DND-41 (cell line): ENCODE results near the gene SUSD6.

Source experiments
- ATAC-seq: fragments of 200-7000 bp; cut with Tn5 transposase; 3 replicates; pipeline ENCODE4 v1.9.1; 2021; ENCODE audit warnings: low read depth; ENCODE audit not compliant: insufficient read depth
- DNase-seq: peaks from one replicate; pipeline ENCODE4 v3.0.0-alpha.2; 2020
- H2AFZ ChIP-seq: 2 replicates; pipeline ENCODE4 v1.6.0; 2012; ENCODE audit warnings: low read depth, low read length
- H3K27ac ChIP-seq: 2 replicates; pipeline ENCODE4 v1.5.1; 2012; ENCODE audit warnings: low read length, inconsistent platforms
- H3K27me3 ChIP-seq: fragments of 200-600 bp; sonication (generic); 2 replicates; pipeline ENCODE4 v1.6.0; 2012; ENCODE audit warnings: low read length, mild to moderate bottlenecking, inconsistent platforms; ENCODE audit not compliant: insufficient read depth, poor library complexity
- H3K36me3 ChIP-seq: 2 replicates; pipeline ENCODE4 v1.5.1; 2012; ENCODE audit warnings: low read length, inconsistent platforms; ENCODE audit not compliant: insufficient read depth
- H3K4me1 ChIP-seq: 2 replicates; pipeline ENCODE4 v1.5.1; 2012; ENCODE audit warnings: mild to moderate bottlenecking, low read length; ENCODE audit not compliant: insufficient read depth
- H3K4me2 ChIP-seq: 2 replicates; pipeline ENCODE4 v1.6.0; 2012; ENCODE audit warnings: mild to moderate bottlenecking, moderate library complexity, low read length, inconsistent platforms; ENCODE audit not compliant: insufficient read depth
- H3K4me3 ChIP-seq, 2 experiments: fragments of 200-600 bp in 1 of 2; shearing (Covaris generic) in 1 of 2; 2 replicates each; pipeline ENCODE4 v1.5.1; 2012 to 2016; ENCODE audit warnings: inconsistent platforms in 2 of 2, low read length in 2 of 2, mild to moderate bottlenecking in 2 of 2, low read depth in 1 of 2, moderate library complexity in 1 of 2
- H3K79me2 ChIP-seq: 2 replicates; pipeline ENCODE4 v1.6.0; 2012; ENCODE audit warnings: low read length, inconsistent platforms; ENCODE audit not compliant: insufficient read depth
- H3K9ac ChIP-seq: 2 replicates; pipeline ENCODE4 v1.6.0; 2012; ENCODE audit warnings: low read depth, mild to moderate bottlenecking, inconsistent platforms, low read length, moderate library complexity
- H3K9me3 ChIP-seq: 2 replicates; pipeline ENCODE4 v1.5.1; 2012; ENCODE audit warnings: low read length, moderate library complexity, mild to moderate bottlenecking, inconsistent platforms; ENCODE audit not compliant: insufficient read depth, severe bottlenecking
- H4K20me1 ChIP-seq: 2 replicates; pipeline ENCODE4 v1.6.0; 2012; ENCODE audit warnings: low read length; ENCODE audit not compliant: insufficient read depth
- EZH2 ChIP-seq: IDR thresholded peaks from 3 replicates; pipeline ENCODE4 v1.6.1; 2012; ENCODE audit warnings: borderline replicate concordance, low read depth, mild to moderate bottlenecking, moderate library complexity, low read length, inconsistent platforms; ENCODE audit not compliant: severe bottlenecking
- TF ChIP-seq, protein P1 (sequence below): IDR thresholded peaks from 2 replicates; pipeline ENCODE4 v1.5.1; 2012; ENCODE audit warnings: borderline replicate concordance, low read length, moderate library complexity, mild to moderate bottlenecking; ENCODE audit not compliant: poor library complexity, severe bottlenecking; ENCODE audit errors: extremely low read depth

SUSD6 gene

DNA sequence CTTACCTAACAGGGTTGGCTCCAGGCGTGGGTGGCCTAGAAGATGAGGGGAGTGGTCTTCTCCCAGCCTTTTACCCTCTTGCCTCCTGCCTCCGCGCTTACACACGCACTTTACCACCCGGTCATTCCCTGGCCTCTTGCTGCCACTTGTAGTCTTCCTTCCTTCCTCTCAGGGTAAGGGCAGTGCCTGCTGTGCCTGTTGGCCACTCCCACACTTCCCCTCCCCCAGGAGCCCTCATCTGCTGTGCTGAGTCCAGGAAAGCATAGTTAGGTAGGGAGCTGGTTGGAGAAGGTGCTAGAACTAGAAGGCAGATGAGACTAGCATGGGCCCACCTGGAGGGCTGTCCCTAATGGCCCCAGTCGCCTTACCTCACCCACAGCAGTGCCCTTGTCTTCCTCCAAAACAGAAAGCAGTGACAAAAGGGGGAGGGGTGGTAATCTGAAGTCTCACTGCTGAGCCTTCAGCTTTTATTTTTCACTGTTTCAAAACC, 101.2 kb downstream of the SUSD6 start:
- H3K36me3 ChIP-seq = peaks cover 42% of the 10 kb centered on the region
- H3K27ac ChIP-seq = no peak overlapping the region
- H4K20me1 ChIP-seq = no peaks in the 10 kb centered on the region
- H3K27me3 ChIP-seq = no peaks in the 10 kb centered on the region
- ATAC-seq (peak; percentile 59), DNase-seq (peak; percentile 14)
- H3K9ac ChIP-seq = no peak overlapping the region
- no peak overlapping the region for H2AFZ ChIP-seq
- H3K9me3 ChIP-seq = no peaks in the 10 kb centered on the region
- no peaks in the 10 kb centered on the region for H3K79me2 ChIP-seq
- H3K4me1 ChIP-seq = peaks cover 11% of the 10 kb centered on the region; the same call in 1 of the 2 replicates
- H3K4me2 ChIP-seq = no peak overlapping the region
- H3K4me3 ChIP-seq = no peak overlapping the region
- no peak for TF ChIP-seq EZH2
- TF ChIP-seq, protein P1, sequence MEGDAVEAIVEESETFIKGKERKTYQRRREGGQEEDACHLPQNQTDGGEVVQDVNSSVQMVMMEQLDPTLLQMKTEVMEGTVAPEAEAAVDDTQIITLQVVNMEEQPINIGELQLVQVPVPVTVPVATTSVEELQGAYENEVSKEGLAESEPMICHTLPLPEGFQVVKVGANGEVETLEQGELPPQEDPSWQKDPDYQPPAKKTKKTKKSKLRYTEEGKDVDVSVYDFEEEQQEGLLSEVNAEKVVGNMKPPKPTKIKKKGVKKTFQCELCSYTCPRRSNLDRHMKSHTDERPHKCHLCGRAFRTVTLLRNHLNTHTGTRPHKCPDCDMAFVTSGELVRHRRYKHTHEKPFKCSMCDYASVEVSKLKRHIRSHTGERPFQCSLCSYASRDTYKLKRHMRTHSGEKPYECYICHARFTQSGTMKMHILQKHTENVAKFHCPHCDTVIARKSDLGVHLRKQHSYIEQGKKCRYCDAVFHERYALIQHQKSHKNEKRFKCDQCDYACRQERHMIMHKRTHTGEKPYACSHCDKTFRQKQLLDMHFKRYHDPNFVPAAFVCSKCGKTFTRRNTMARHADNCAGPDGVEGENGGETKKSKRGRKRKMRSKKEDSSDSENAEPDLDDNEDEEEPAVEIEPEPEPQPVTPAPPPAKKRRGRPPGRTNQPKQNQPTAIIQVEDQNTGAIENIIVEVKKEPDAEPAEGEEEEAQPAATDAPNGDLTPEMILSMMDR = no peak

DNA sequence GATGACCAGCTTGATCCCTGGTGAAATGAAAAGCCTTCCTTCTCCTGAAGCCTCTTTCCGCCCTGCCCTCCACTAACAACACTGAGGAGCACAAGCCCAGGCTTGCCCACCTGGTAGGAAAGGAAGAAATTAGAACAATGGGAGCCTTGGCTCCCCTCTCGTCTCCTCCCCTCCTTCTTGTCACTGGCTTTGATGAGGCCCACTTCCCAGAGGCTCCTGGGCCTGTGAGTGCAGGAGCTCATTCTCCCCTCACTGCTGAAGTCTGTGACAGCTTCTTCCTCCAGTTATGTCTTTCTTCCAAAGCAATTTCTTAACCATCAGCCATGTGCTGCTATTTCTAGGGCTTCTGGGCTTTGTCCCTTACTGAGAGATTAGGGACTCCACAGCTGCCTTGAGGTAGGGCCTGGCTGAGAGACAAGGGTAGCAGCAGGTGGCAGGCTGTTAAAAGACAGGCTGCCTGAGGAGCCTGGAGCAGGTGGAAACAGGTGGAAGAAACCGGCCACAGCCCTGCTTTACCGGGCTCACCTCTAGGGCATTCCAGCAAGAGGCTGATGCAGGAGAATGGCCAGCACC, 101.9 kb downstream of the SUSD6 start:
- no peak overlapping the region for H3K9ac ChIP-seq
- H3K36me3 ChIP-seq = peaks cover 39% of the 10 kb centered on the region
- no peak for ATAC-seq
- no peaks in the 10 kb centered on the region for H3K27me3 ChIP-seq
- no peak overlapping the region for H3K4me3 ChIP-seq
- 0 out of 2 replicates have a peak overlapping the region, but pooled peaks have one; percentile 22 for H3K27ac ChIP-seq
- H3K4me2 ChIP-seq = no peak overlapping the region
- no peak overlapping the region for H2AFZ ChIP-seq
- no peaks in the 10 kb centered on the region for H3K9me3 ChIP-seq
- DNase-seq = no peak
- no peak for TF ChIP-seq EZH2
- TF ChIP-seq, protein P1 = no peak
- H4K20me1 ChIP-seq = no peaks in the 10 kb centered on the region
- peaks cover 11% of the 10 kb centered on the region; the same call in 1 of the 2 replicates for H3K4me1 ChIP-seq
- no peaks in the 10 kb centered on the region for H3K79me2 ChIP-seq

DNA sequence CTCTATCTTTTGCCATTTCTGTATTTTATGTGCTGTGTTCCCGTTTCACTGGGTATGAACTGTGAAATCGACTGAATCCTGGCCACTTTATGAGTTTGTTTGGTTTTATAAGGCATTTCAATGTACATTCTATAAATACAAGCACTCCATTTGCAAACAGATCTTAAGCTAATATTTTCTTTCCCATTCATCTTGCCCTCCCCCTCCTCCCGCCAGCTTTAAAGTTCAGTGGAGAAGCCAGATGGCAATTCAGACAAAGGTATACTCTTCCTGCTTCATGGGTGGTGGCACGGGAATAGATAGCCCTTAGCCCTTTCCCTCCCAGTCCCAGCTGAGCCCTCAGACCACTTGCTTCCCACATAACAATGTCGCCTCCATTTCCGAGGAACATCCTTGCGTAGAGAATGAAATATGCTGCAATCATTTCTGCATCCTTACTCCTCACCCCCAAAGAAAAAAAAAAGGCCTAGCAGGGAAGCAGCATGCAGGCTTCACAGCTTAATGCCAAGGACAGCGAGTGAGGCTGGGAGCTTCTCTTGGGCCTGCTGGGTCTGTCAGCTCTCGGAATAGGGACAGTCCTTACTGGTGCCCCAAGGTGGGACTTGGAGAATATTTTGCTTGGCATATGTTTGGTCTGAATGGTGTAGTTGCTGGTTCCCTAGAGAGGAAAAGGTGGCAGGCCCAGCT, 102.7 kb downstream of the SUSD6 start:
- no peak for TF ChIP-seq EZH2
- TF ChIP-seq, protein P1 = no peak
- Histone ChIP-seq H2AFZ (no peak overlapping the region), H3K27ac (no peak overlapping the region), H3K4me3 (no peak overlapping the region), H3K27me3 (no peaks in the 10 kb centered on the region), H3K79me2 (no peaks in the 10 kb centered on the region), H4K20me1 (no peaks in the 10 kb centered on the region), H3K4me1 (peaks cover 11% of the 10 kb centered on the region; the same call in 1 of the 2 replicates), H3K36me3 (peaks cover 30% of the 10 kb centered on the region), H3K9me3 (no peaks in the 10 kb centered on the region), H3K9ac (no peak overlapping the region), H3K4me2 (no peak overlapping the region)
- ATAC-seq (no peak), DNase-seq (no peak)
